GM19238 (cell line): ENCODE data around the gene PPARGC1A.

ENCODE experiments used
- DNase-seq: peaks from one replicate; pipeline ENCODE4 v3.0.0; 2011; ENCODE audit warnings: low spot score; ENCODE audit not compliant: insufficient read length

PPARGC1A gene

GRCh38 chr4:23839279-23839678, 50.6 kb downstream of the PPARGC1A start:
- no peak for DNase-seq

GRCh38 chr4:23838607-23839006, 51.2 kb downstream of the PPARGC1A start:
- DNase-seq = no peak

GRCh38 chr4:23838131-23838530, 51.7 kb downstream of the PPARGC1A start:
- DNase-seq = no peak

GRCh38 chr4:23837371-23837770, 52.5 kb downstream of the PPARGC1A start:
- DNase-seq = no peak

- no peak for DNase-seq
Measured at GRCh38 chr4:23835774-23836478, 53.9 kb downstream of the PPARGC1A start.

- DNase-seq = no peak
Measured at GRCh38 chr4:23828779-23829178, 61.1 kb downstream of the PPARGC1A start.

GRCh38 chr4:23828020-23828715, 61.7 kb downstream of the PPARGC1A start:
- no peak for DNase-seq

GRCh38 chr4:23822181-23822580, 67.7 kb downstream of the PPARGC1A start:
- no peak for DNase-seq

- DNase-seq = no peak
Measured at GRCh38 chr4:23819041-23819511, 70.8 kb downstream of the PPARGC1A start.

GRCh38 chr4:23818097-23818885, 71.6 kb downstream of the PPARGC1A start:
- DNase-seq = no peak

- DNase-seq = no peak
Measured at GRCh38 chr4:23814996-23815660, 74.7 kb downstream of the PPARGC1A start.

GRCh38 chr4:23814587-23814986, 75.3 kb downstream of the PPARGC1A start:
- DNase-seq = no peak

- DNase-seq = no peak
Measured at GRCh38 chr4:23811161-23811560, 78.7 kb downstream of the PPARGC1A start.

GRCh38 chr4:23805450-23805851, 84.4 kb downstream of the PPARGC1A start:
- no peak for DNase-seq

- no peak for DNase-seq
Measured at GRCh38 chr4:23789762-23790161, 100.1 kb downstream of the PPARGC1A start.

GRCh38 chr4:23788460-23788859, 101.4 kb downstream of the PPARGC1A start:
- no peak for DNase-seq

GRCh38 chr4:23788027-23788426, 101.8 kb downstream of the PPARGC1A start:
- no peak for DNase-seq

GRCh38 chr4:23782778-23783437, 106.9 kb downstream of the PPARGC1A start:
- DNase-seq = no peak

GRCh38 chr4:23779839-23780238, 110.0 kb downstream of the PPARGC1A start:
- no peak for DNase-seq

- no peak for DNase-seq
Measured at GRCh38 chr4:23779422-23779821, 110.4 kb downstream of the PPARGC1A start.

GRCh38 chr4:23775694-23776093, 114.2 kb downstream of the PPARGC1A start:
- DNase-seq = no peak
